ENCODE results near the gene HPS4. TPM values are rescaled to one million over a fixed set of nuclear protein-coding genes. Genes with fewer than 3 reads are reported as not detected.
A peak's percentile ranks its signal among the peaks of the same experiment; 100 is the strongest.

HPS4 gene
- total RNA-seq, 1 experiment from 2014 or later, result 19.9 TPM

DNA sequence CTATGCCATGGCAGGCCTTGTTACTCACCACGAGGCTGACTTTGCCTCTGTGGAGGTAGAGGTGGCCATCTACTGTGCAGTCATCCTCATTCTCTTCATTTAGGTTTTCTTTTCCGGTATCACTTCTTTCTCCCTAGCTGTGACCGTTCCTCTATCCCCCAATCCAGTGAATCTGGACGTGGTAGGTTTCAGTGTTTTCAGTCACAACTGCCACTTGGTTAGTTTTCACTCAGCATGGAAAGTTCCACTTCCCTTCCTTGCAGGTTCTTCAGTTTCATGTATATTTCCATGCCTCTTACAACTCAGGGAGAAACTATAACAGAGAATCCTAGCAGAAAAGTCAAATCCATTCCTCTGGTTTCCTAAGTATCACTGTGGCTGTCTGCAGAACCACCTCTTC is 1.9 kb downstream of the HPS4 start:
- no peak overlapping the region for H3K4me2 ChIP-seq (ENCODE audit: low read length)
- H3F3A ChIP-seq (ENCODE audit: low read length, unreplicated experiment), result no peaks in the 10 kb centered on the region
- no peaks in the 10 kb centered on the region for H3K36me3 ChIP-seq (ENCODE audit: low read depth, low read length)
- H3K4me3 ChIP-seq (ENCODE audit: low read length), result no peak overlapping the region
- H3K4me1 ChIP-seq (ENCODE audit: insufficient read depth, low read length), result peaks cover 24% of the 10 kb centered on the region
- no peaks in the 10 kb centered on the region for H3K9me2 ChIP-seq (replicated peaks; ENCODE audit: low read length)
- ChIA-PET POLR2A (ENCODE audit: unreplicated experiment) (no interaction called here), CTCF (no interaction called here)
- no peak overlapping the region for H2AFZ ChIP-seq (ENCODE audit: low read length)
- ATAC-seq (no peak), DNase-seq (no peak)
- no peaks in the 10 kb centered on the region for H3K9me3 ChIP-seq (ENCODE audit: low read length)
- no peak overlapping the region for H3K27ac ChIP-seq (ENCODE audit: low read length)
- no peaks in the 10 kb centered on the region for H3K27me3 ChIP-seq (ENCODE audit: low read length)
- intact Hi-C loops (cut with micrococcal nuclease), result no loop called here
- no peak overlapping the region for H3K9ac ChIP-seq (ENCODE audit: low read length)
- TF ChIP-seq, protein P1, sequence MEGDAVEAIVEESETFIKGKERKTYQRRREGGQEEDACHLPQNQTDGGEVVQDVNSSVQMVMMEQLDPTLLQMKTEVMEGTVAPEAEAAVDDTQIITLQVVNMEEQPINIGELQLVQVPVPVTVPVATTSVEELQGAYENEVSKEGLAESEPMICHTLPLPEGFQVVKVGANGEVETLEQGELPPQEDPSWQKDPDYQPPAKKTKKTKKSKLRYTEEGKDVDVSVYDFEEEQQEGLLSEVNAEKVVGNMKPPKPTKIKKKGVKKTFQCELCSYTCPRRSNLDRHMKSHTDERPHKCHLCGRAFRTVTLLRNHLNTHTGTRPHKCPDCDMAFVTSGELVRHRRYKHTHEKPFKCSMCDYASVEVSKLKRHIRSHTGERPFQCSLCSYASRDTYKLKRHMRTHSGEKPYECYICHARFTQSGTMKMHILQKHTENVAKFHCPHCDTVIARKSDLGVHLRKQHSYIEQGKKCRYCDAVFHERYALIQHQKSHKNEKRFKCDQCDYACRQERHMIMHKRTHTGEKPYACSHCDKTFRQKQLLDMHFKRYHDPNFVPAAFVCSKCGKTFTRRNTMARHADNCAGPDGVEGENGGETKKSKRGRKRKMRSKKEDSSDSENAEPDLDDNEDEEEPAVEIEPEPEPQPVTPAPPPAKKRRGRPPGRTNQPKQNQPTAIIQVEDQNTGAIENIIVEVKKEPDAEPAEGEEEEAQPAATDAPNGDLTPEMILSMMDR (conservative IDR thresholded peaks at IDR 0.05; ENCODE audit: low read depth, low read length), result no peak
- TF ChIP-seq EZH2phosphoT487 (IDR thresholded peaks at IDR 0.05; ENCODE audit: borderline replicate concordance, low read length) (no peak), EZH2 (IDR thresholded peaks at IDR 0.05; ENCODE audit: low read length, unreplicated experiment) (no peak)
- H4K20me1 ChIP-seq (ENCODE audit: low read length), result no peaks in the 10 kb centered on the region
- BruUV-seq (replicated peaks), result no TSS peak
- peaks cover 59% of the 10 kb centered on the region for H3K79me2 ChIP-seq (ENCODE audit: low read length)

DNA sequence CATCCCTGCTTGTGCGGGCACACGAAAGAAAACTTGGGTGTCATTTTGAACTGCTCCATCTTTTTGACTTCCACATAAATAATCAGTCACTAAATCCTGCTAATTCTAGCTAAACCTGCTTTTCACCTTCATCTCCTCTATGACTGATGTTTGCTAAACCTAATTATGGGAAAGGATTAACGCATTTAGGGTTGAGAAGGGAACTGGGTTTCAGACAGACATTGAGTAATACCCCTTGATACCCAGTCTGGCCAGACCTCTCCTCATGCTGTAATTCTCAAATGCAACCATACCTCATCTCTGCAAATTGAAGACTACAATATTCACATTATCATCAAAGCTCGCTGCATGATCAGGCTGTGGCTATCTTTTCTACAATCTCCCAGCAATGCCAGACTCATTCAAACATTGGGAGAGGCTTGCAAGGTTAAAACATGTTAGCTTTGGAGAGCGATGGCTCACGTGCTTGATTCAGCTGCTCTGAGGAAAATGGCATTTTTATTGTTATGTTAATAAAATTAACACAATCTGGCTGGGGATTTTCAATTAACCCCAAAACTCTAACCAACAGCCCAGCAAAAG is 2.4 kb downstream of the HPS4 start:
- no peaks in the 10 kb centered on the region for H4K20me1 ChIP-seq (ENCODE audit: low read length)
- H2AFZ ChIP-seq (ENCODE audit: low read length), result no peak overlapping the region
- no peak for TF ChIP-seq EZH2 (IDR thresholded peaks at IDR 0.05; ENCODE audit: low read length, unreplicated experiment)
- TF ChIP-seq, protein P1 (conservative IDR thresholded peaks at IDR 0.05; ENCODE audit: low read depth, low read length), result no peak
- TF ChIP-seq EZH2phosphoT487 (IDR thresholded peaks at IDR 0.05; ENCODE audit: borderline replicate concordance, low read length), result no peak
- peak overlapping the region; percentile 19; the same call in 1 of the 2 replicates for H3K4me2 ChIP-seq (ENCODE audit: low read length)
- no peaks in the 10 kb centered on the region for H3F3A ChIP-seq (ENCODE audit: low read length, unreplicated experiment)
- H3K36me3 ChIP-seq (ENCODE audit: low read depth, low read length), result no peaks in the 10 kb centered on the region
- H3K9me2 ChIP-seq (replicated peaks; ENCODE audit: low read length), result no peaks in the 10 kb centered on the region
- intact Hi-C loops (cut with micrococcal nuclease), result no loop called here
- H3K4me3 ChIP-seq (ENCODE audit: low read length), result no peak overlapping the region
- ChIA-PET CTCF (no interaction called here), POLR2A (ENCODE audit: unreplicated experiment) (no interaction called here)
- no peaks in the 10 kb centered on the region for H3K9me3 ChIP-seq (ENCODE audit: low read length)
- no peaks in the 10 kb centered on the region for H3K27me3 ChIP-seq (ENCODE audit: low read length)
- ATAC-seq (no peak), DNase-seq (no peak)
- BruUV-seq (replicated peaks), result no TSS peak
- H3K79me2 ChIP-seq (ENCODE audit: low read length), result peaks cover 54% of the 10 kb centered on the region
- H3K4me1 ChIP-seq (ENCODE audit: insufficient read depth, low read length), result peaks cover 24% of the 10 kb centered on the region
- no peak overlapping the region for H3K27ac ChIP-seq (ENCODE audit: low read length)
- no peak overlapping the region for H3K9ac ChIP-seq (ENCODE audit: low read length)

DNA sequence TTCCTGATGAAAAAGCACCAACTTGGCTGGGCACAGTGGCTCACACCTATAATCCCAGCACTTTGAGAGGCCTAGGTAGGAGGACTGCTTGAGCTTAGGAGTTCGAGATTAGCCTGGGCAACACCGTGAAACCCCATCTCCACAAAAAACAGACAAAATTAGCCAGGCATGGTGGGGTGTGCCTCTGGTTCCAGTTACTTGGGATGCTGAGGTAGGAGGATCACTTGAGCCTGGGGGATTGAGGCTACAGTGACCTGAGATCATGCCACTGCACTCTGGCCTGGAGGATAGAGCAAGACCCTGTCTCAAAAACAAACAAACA is 3.0 kb downstream of the HPS4 start:
- Histone ChIP-seq H3K79me2 (ENCODE audit: low read length) (peaks cover 47% of the 10 kb centered on the region), H3K4me3 (ENCODE audit: low read length) (peak overlapping the region; percentile 15; the same call in 1 of the 2 replicates), H3K36me3 (ENCODE audit: low read depth, low read length) (no peaks in the 10 kb centered on the region), H3K27ac (ENCODE audit: low read length) (no peak overlapping the region), H3K4me1 (ENCODE audit: insufficient read depth, low read length) (peaks cover 24% of the 10 kb centered on the region), H3K9me3 (ENCODE audit: low read length) (no peaks in the 10 kb centered on the region), H3F3A (ENCODE audit: low read length, unreplicated experiment) (no peaks in the 10 kb centered on the region), H3K27me3 (ENCODE audit: low read length) (no peaks in the 10 kb centered on the region), H3K9ac (ENCODE audit: low read length) (no peak overlapping the region), H3K4me2 (ENCODE audit: low read length) (peak overlapping the region; percentile 57; the same call in 1 of the 2 replicates), H4K20me1 (ENCODE audit: low read length) (no peaks in the 10 kb centered on the region), H3K9me2 (replicated peaks; ENCODE audit: low read length) (no peaks in the 10 kb centered on the region), H2AFZ (ENCODE audit: low read length) (no peak overlapping the region)
- CTCF ChIA-PET, result no interaction called here
- POLR2A ChIA-PET (ENCODE audit: unreplicated experiment), result no interaction called here
- TF ChIP-seq EZH2phosphoT487 (IDR thresholded peaks at IDR 0.05; ENCODE audit: borderline replicate concordance, low read length) (no peak), EZH2 (IDR thresholded peaks at IDR 0.05; ENCODE audit: low read length, unreplicated experiment) (no peak)
- TF ChIP-seq, protein P1 (conservative IDR thresholded peaks at IDR 0.05; ENCODE audit: low read depth, low read length), result no peak
- DNase-seq (no peak), ATAC-seq (no peak)
- intact Hi-C loops (cut with micrococcal nuclease), result no loop called here
- no TSS peak for BruUV-seq (replicated peaks)

Data from PC-3 (cell line).